Heart right ventricle (tissue), 16 donors: ENCODE measurements around the gene PUDP. TPM values are rescaled to one million over a fixed set of nuclear protein-coding genes. Genes with fewer than 3 reads are reported as not detected.

Experiments
- ATAC-seq, 8 donors: fragments of 200-7000 bp; cut with Tn5 transposase; one replicate each; pipeline ENCODE4 v1.9.1; 2020; ENCODE audit warnings: mild to moderate bottlenecking in 8 of 8, moderate library complexity in 8 of 8, moderate number of reproducible peaks in 1 of 8
- DNase-seq, 2 donors: peaks; one replicate each; pipeline ENCODE4 v3.0.0-alpha.2; 2020
- H3K27ac ChIP-seq, 10 donors: fragments of 200-600 bp; sonication (generic) in 2 of 10; one replicate each; pipeline versions ENCODE4 v1.5.0 to v1.8.0; 2020 to 2022; ENCODE audit warnings: mild to moderate bottlenecking in 3 of 10
- H3K27me3 ChIP-seq, 7 donors: fragments of 200-600 bp; one replicate each; pipeline ENCODE4 v1.8.0; 2021 to 2022; ENCODE audit warnings: mild to moderate bottlenecking in 2 of 7
- H3K36me3 ChIP-seq, 9 donors: fragments of 200-600 bp; sonication (generic) in 1 of 9; one replicate each; pipeline versions ENCODE4 v1.5.0 to v1.8.0; 2020 to 2022; ENCODE audit warnings: mild to moderate bottlenecking in 2 of 9
- H3K4me1 ChIP-seq, 9 donors: fragments of 200-600 bp; sonication (generic) in 1 of 9; one replicate each; pipeline versions ENCODE4 v1.5.0 to v1.8.0; 2020 to 2022; ENCODE audit warnings: mild to moderate bottlenecking in 4 of 9
- H3K4me3 ChIP-seq, 10 donors: fragments of 200-600 bp; sonication (generic) in 2 of 10; one replicate each; pipeline versions ENCODE4 v1.5.0 to v1.8.0; 2020 to 2022; ENCODE audit warnings: mild to moderate bottlenecking in 7 of 10, moderate library complexity in 2 of 10
- H3K9me3 ChIP-seq, 11 donors: fragments of 200-600 bp in 10 of 11; sonication (generic) in 2 of 11; one replicate each; pipeline versions ENCODE4 v1.5.0 to v1.8.0; 2013 to 2022; ENCODE audit warnings: mild to moderate bottlenecking in 2 of 11, control low read depth in 1 of 11, moderate library complexity in 1 of 11
- CTCF ChIP-seq, 9 donors: fragments of 200-600 bp; sonication (generic) in 2 of 9; IDR thresholded peaks; one replicate each; pipeline versions ENCODE4 v1.5.0 to v1.8.0; 2021 to 2022; ENCODE audit warnings: antibody characterized with exemption in 9 of 9, mild to moderate bottlenecking in 5 of 9, moderate library complexity in 1 of 9
- WGBS, 2 donors: extraction: QIAGEN DNeasy Blood & Tissue Kit; methylation state at CpG; one replicate each; pipeline ENCODE4 v1.1.7; 2013; ENCODE audit warnings: inconsistent platforms in 1 of 2; 5-methylcytosine and 5-hydroxymethylcytosine counted together
- intact Hi-C, 10 donors: fragments of 100-400 bp; cut with DNase I; formaldehyde crosslinking; loops; one replicate each; pipeline versions ENCODE4 v1.11.1 to v1.14.2; 2022
- polyA plus RNA-seq, 2 donors: library from polyadenylated mRNA; stranded (reverse); fragments of 200-250 nt; gene quantifications; one replicate each; pipeline ENCODE4 v1.2.3, GENCODE V29; 2013
- total RNA-seq, 10 donors: library from RNA; stranded (reverse); fragmentation: NEBNext Ultra II Directional in 3 of 10; extraction: Animal tissue kit (Norgen Biotek cat#: 25700) in 3 of 10; gene quantifications; one replicate each; pipeline versions ENCODE4 v1.2.1 to v1.2.4, GENCODE V29; 2021 to 2023
- donor health status: Arrhythmogenic right ventricular cardiomyopathy.
- donor health status: ischemic (EF 13 %, LVEDD 7.1; RV severe dilation, severe dysfunction).
- donor health status: healthy with polysubstance abuse.
- donor health status: DM: no; HTN: yes; CAD: no.
- donor health status: DM: no; HTN: no; CAD: no.
- donor health status: ischemic (EF 25% LVEDD 6.9; RV normal size, moderate dysfunction).
- donor health status: ischemic (EF 25% LVEDD 5.7; RV mildly dilated, moderate dysfunction).
- donor health status: healthy.
- donor health status: DM: yes; HTN: yes; CAD: no.
- donor health status: Ischemic cardiomyopathy.
- donor health status: ischemic (EF 35%, LVEDD 5.7; RV mildly dilated, moderate dysfunction).
- donor health status: nonischemic (EF 11% LVEDD 7.7; RV severe dilation, severe dysfunction).
- donor health status: DM: yes; HTN: yes; CAD: no.
- donor health status: PGD.
- donor health status: ischemic (EF 29% LVEDD 5.4; RV normal size, mild dysfunction).
- donor health status: nonischemic (EF 23%, LVEDD 6.1; RV moderate dilation, normal function).

Gene PUDP
- total and polyA plus RNA-seq, 12 donors = 9.1 to 27.0 (median 21.0) TPM

- Histone ChIP-seq H3K36me3 (no peaks in the 10 kb centered on the region), H3K4me3 (no peak overlapping the region), H3K9me3 (peaks cover 0 to 7% (median 0%) of the 10 kb centered on the region in 11 donors), H3K27ac (no peak overlapping the region), H3K4me1 (no peaks in the 10 kb centered on the region), H3K27me3 (no peaks in the 10 kb centered on the region)
- DNase-seq (no peak), ATAC-seq (no peak)
- intact Hi-C loops = no loop called here
- TF ChIP-seq CTCF (IDR thresholded peaks at IDR 0.05) = peak in 2 of 9 donors; percentile 14 to 49
- WGBS, 2 donors = 92 to 93% methylated on average over 3 of the region's 3 CpGs
Measured at GRCh38 chrX:7170898-7171297, 22.9 kb upstream of the PUDP start.

DNA sequence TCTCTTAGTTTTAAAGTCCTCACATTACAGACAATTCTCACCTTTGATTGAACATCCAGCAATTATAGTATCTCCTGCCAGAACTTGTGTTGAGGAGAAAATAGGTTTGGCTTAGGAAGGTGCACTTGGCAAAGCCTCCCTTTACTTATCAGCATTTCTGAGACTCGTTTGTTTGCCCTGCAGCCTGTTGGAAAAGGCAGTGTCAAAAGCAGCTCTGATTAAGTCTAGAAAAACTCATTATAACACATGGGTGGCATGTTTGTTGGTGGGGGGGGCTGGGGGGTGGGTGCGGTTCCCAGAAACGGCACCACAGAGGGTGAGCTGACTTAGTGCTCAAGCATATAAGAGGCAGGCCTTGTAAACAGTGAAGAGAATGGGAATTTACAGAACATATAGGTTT is 21.7 kb upstream of the PUDP start:
- no peak for ATAC-seq
- no peak for TF ChIP-seq CTCF (IDR thresholded peaks at IDR 0.05)
- 46 to 58% methylated on average over 3 of the region's 3 CpGs for WGBS, 2 donors

DNA sequence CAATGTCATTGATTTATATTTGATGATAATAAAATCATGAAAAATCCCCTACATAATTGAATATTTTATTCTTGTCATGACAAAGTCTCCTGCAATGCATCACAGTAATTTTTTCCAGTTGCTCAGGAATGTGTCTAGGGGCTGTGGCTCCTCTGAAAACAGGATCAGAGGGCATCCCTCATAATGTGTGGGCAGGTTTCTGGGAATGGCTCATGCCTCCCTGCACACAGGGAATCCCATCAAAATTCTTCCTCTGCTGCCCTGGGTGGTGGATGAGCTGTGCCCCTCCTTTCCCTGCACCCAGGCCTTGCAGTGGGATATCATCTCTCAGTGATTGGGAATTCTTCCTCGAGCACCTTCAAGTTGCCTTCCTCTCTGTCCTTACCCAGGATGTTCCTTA is 20.4 kb upstream of the PUDP start:
- Histone ChIP-seq H3K36me3 (no peaks in the 10 kb centered on the region), H3K27me3 (no peaks in the 10 kb centered on the region), H3K4me1 (no peaks in the 10 kb centered on the region), H3K4me3 (no peak overlapping the region), H3K27ac (no peak overlapping the region), H3K9me3 (peaks cover 0 to 7% (median 0%) of the 10 kb centered on the region in 11 donors)
- WGBS, 2 donors = 89 to 90% methylated on average over 1 of the region's 1 CpG
- intact Hi-C loops = no loop called here
- TF ChIP-seq CTCF (IDR thresholded peaks at IDR 0.05) = no peak
- no peak for DNase-seq
- ATAC-seq = no peak

More for the DNA sequence above, 21.7 kb upstream of the PUDP start:
- Histone ChIP-seq H3K9me3 (peaks cover 0 to 7% (median 0%) of the 10 kb centered on the region in 11 donors), H3K27me3 (no peaks in the 10 kb centered on the region), H3K27ac (no peak overlapping the region), H3K4me1 (no peaks in the 10 kb centered on the region), H3K4me3 (no peak overlapping the region), H3K36me3 (no peaks in the 10 kb centered on the region)
- DNase-seq = no peak
- intact Hi-C loops = no loop called here

DNA sequence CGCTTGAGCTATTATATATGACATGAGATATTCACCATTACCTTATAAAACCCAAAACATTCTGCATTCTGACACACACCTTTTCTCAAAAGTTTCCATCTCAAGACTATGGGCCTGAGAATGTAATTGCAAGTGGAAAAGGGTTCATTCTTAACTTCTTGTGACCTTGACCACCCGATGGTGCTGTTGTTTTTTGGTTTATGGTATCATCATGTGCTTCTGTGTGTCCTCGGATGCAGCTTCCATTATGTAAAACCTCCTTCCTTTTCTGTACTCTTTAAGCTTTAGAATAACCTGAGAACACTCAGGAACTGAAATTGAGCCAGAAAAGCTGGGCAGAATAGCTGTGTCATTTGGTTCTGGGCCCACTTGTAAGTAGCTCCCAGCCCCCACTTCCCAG is 16.2 kb upstream of the PUDP start:
- H3K27ac ChIP-seq = no peak overlapping the region
- no peaks in the 10 kb centered on the region for H3K4me1 ChIP-seq
- peaks cover 0 to 7% (median 0%) of the 10 kb centered on the region in 11 donors for H3K9me3 ChIP-seq
- no peaks in the 10 kb centered on the region for H3K27me3 ChIP-seq
- intact Hi-C loops = no loop called here
- no peak overlapping the region for H3K4me3 ChIP-seq
- WGBS, 2 donors = 58 to 71% methylated on average over 3 of the region's 3 CpGs
- no peaks in the 10 kb centered on the region for H3K36me3 ChIP-seq
- no peak for TF ChIP-seq CTCF (IDR thresholded peaks at IDR 0.05)
- DNase-seq = no peak
- no peak for ATAC-seq
